ENCODE results near the gene NYAP2. TPM values are rescaled to one million over a fixed set of nuclear protein-coding genes. Genes with fewer than 3 reads are reported as not detected.

The NYAP2 gene
- total RNA-seq, 1 donor from 2014 or later: 0.10 TPM

GRCh38 chr2:225429717-225430116 is 30.2 kb downstream of the NYAP2 start:
- peak; percentile 80 for DNase-seq

GRCh38 chr2:225431105-225431863 is 31.8 kb downstream of the NYAP2 start:
- peak; percentile 27 for DNase-seq

- no peak for DNase-seq
Measured at GRCh38 chr2:225434014-225434413, 34.5 kb downstream of the NYAP2 start.

GRCh38 chr2:225437319-225437718 is 37.8 kb downstream of the NYAP2 start:
- DNase-seq: no peak

- no peak for DNase-seq
Measured at GRCh38 chr2:225438248-225438647, 38.7 kb downstream of the NYAP2 start.

GRCh38 chr2:225452677-225453076 is 53.2 kb downstream of the NYAP2 start:
- no peak for DNase-seq

- no peak for DNase-seq
Measured at GRCh38 chr2:225454412-225454811, 54.9 kb downstream of the NYAP2 start.

GRCh38 chr2:225456619-225457260 is 57.2 kb downstream of the NYAP2 start:
- no peak for DNase-seq

GRCh38 chr2:225457482-225457881 is 58.0 kb downstream of the NYAP2 start:
- DNase-seq: no peak

- no peak for DNase-seq
Measured at GRCh38 chr2:225458431-225459117, 59.1 kb downstream of the NYAP2 start.

GRCh38 chr2:225462417-225462816 is 62.9 kb downstream of the NYAP2 start:
- DNase-seq: no peak

- DNase-seq: no peak
Measured at GRCh38 chr2:225462945-225463344, 63.4 kb downstream of the NYAP2 start.

GRCh38 chr2:225463449-225463848 is 63.9 kb downstream of the NYAP2 start:
- no peak for DNase-seq

GRCh38 chr2:225464346-225465025 is 65.0 kb downstream of the NYAP2 start:
- DNase-seq: no peak

- no peak for DNase-seq
Measured at GRCh38 chr2:225465827-225466226, 66.3 kb downstream of the NYAP2 start.

GRCh38 chr2:225466891-225467604 is 67.5 kb downstream of the NYAP2 start:
- DNase-seq: no peak

- no peak for DNase-seq
Measured at GRCh38 chr2:225468131-225468530, 68.6 kb downstream of the NYAP2 start.

GRCh38 chr2:225471039-225471438 is 71.5 kb downstream of the NYAP2 start:
- DNase-seq: no peak

GRCh38 chr2:225471482-225471881 is 72.0 kb downstream of the NYAP2 start:
- DNase-seq: no peak

- DNase-seq: no peak
Measured at GRCh38 chr2:225472161-225472560, 72.7 kb downstream of the NYAP2 start.

GRCh38 chr2:225479386-225479785 is 79.9 kb downstream of the NYAP2 start:
- no peak for DNase-seq

GRCh38 chr2:225484751-225485150 is 85.2 kb downstream of the NYAP2 start:
- no peak for DNase-seq
